Lung (tissue), 12 donors: ENCODE data around the gene SYP. TPM values are rescaled to one million over a fixed set of nuclear protein-coding genes. Genes with fewer than 3 reads are reported as not detected.

Source experiments
- ATAC-seq: fragments of 200-7000 bp; cut with Tn5 transposase; one replicate; pipeline ENCODE4 v1.9.1; 2020; ENCODE audit warnings: moderate number of reproducible peaks; ENCODE audit not compliant: insufficient read depth, low FRiP score
- DNase-seq, 3 donors: peaks; one replicate each; pipeline ENCODE4 v3.0.0-alpha.2; 2013 to 2017
- H3K27ac ChIP-seq, 2 donors: one replicate each; pipeline ENCODE4 v1.5.1; 2013; ENCODE audit warnings: mild to moderate bottlenecking in 2 of 2, moderate library complexity in 2 of 2, control low read depth in 1 of 2, inconsistent platforms in 1 of 2, low read depth in 1 of 2, low read length in 1 of 2
- H3K27me3 ChIP-seq, 3 donors: one replicate each; pipeline ENCODE4 v1.5.1; 2013; ENCODE audit warnings: low read length in 2 of 3; ENCODE audit not compliant: control insufficient read depth in 3 of 3, insufficient read depth in 3 of 3
- H3K36me3 ChIP-seq, 4 donors: one replicate each; pipeline ENCODE4 v1.5.1; 2013; ENCODE audit warnings: low read length in 4 of 4, mild to moderate bottlenecking in 1 of 4, moderate library complexity in 1 of 4; ENCODE audit not compliant: control insufficient read depth in 4 of 4, insufficient read depth in 4 of 4
- H3K4me1 ChIP-seq, 5 donors: one replicate each; pipeline ENCODE4 v1.5.1; 2013; ENCODE audit warnings: low read length in 5 of 5, mild to moderate bottlenecking in 2 of 5, moderate library complexity in 1 of 5; ENCODE audit not compliant: control insufficient read depth in 5 of 5, insufficient read depth in 5 of 5
- H3K4me3 ChIP-seq: one replicate; pipeline ENCODE4 v1.5.1; 2013; ENCODE audit warnings: mild to moderate bottlenecking, control low read depth, moderate library complexity
- H3K9ac ChIP-seq, 2 donors: one replicate each; pipeline ENCODE4 v1.5.1; 2013; ENCODE audit warnings: low read length in 2 of 2, control low read depth in 1 of 2; ENCODE audit not compliant: insufficient read depth in 1 of 2
- H3K9me3 ChIP-seq, 4 donors: one replicate each; pipeline ENCODE4 v1.5.1; 2013; ENCODE audit warnings: low read length in 3 of 4, mild to moderate bottlenecking in 1 of 4, moderate library complexity in 1 of 4; ENCODE audit not compliant: control insufficient read depth in 4 of 4, insufficient read depth in 3 of 4
- WGBS, 2 donors: extraction: QIAGEN DNeasy Blood & Tissue Kit; methylation state at CpG; one replicate each; pipeline ENCODE4 v1.1.7; 2013; 5-methylcytosine and 5-hydroxymethylcytosine counted together
- polyA plus RNA-seq, 2 donors: library from polyadenylated mRNA; stranded (reverse); fragments of 200-250 nt; gene quantifications; one replicate each; pipeline ENCODE4 v1.2.1, GENCODE V29; 2013
- total RNA-seq, 2 donors: library from RNA; depleted of rRNA in 1 of 2; stranded (reverse); fragments of >200 nt in 1 of 2; gene quantifications; one replicate each; pipeline ENCODE4 v1.2.1, GENCODE V29; 2014 to 2021
- TF ChIP-seq, protein P1 (sequence below): IDR thresholded peaks from 2 replicates; pipeline ENCODE4 v1.5.1; 2012; ENCODE audit warnings: mild to moderate bottlenecking; ENCODE audit errors: control extremely low read depth, extremely low read depth
- donor health status: control.
- donor health status: control.
- donor health status: Bipolar disorder and iron deficiency.
- donor health status: healthy.
- donor health status: DM: yes; HTN: yes; CAD: no.

The SYP gene
- total and polyA plus RNA-seq, 4 donors, result 3.2 to 5.6 (median 4.9) TPM

- no peak overlapping the region for H3K9ac ChIP-seq
- H3K27ac ChIP-seq, result no peak overlapping the region
- H3K4me1 ChIP-seq, result peaks cover 0 to 2% (median 0%) of the 10 kb centered on the region in 5 donors
- H3K9me3 ChIP-seq, result no peaks in the 10 kb centered on the region
- TF ChIP-seq, protein P1, sequence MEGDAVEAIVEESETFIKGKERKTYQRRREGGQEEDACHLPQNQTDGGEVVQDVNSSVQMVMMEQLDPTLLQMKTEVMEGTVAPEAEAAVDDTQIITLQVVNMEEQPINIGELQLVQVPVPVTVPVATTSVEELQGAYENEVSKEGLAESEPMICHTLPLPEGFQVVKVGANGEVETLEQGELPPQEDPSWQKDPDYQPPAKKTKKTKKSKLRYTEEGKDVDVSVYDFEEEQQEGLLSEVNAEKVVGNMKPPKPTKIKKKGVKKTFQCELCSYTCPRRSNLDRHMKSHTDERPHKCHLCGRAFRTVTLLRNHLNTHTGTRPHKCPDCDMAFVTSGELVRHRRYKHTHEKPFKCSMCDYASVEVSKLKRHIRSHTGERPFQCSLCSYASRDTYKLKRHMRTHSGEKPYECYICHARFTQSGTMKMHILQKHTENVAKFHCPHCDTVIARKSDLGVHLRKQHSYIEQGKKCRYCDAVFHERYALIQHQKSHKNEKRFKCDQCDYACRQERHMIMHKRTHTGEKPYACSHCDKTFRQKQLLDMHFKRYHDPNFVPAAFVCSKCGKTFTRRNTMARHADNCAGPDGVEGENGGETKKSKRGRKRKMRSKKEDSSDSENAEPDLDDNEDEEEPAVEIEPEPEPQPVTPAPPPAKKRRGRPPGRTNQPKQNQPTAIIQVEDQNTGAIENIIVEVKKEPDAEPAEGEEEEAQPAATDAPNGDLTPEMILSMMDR, result no peak
- H3K36me3 ChIP-seq, result no peaks in the 10 kb centered on the region
- no peak for ATAC-seq
- no peak overlapping the region for H3K4me3 ChIP-seq
- DNase-seq, result no peak
- WGBS, 2 donors, result 78 to 90% methylated on average over 11 to 13 of the region's 13 CpGs
- H3K27me3 ChIP-seq, result peaks cover 0 to 4% (median 0%) of the 10 kb centered on the region in 3 donors
Measured at GRCh38 chrX:49205443-49205842, 5.5 kb upstream of the SYP start.

- Histone ChIP-seq H3K27ac (no peak overlapping the region), H3K4me1 (peaks cover 0 to 3% (median 0%) of the 10 kb centered on the region in 5 donors), H3K36me3 (no peaks in the 10 kb centered on the region), H3K9ac (no peak overlapping the region), H3K4me3 (no peak overlapping the region), H3K9me3 (no peaks in the 10 kb centered on the region), H3K27me3 (no peaks in the 10 kb centered on the region)
- DNase-seq (no peak), ATAC-seq (no peak)
- WGBS, 2 donors, result 52 to 69% methylated on average over 3 to 4 of the region's 4 CpGs
- TF ChIP-seq, protein P1, result no peak
Measured at GRCh38 chrX:49204709-49205108, 4.7 kb upstream of the SYP start.

DNA sequence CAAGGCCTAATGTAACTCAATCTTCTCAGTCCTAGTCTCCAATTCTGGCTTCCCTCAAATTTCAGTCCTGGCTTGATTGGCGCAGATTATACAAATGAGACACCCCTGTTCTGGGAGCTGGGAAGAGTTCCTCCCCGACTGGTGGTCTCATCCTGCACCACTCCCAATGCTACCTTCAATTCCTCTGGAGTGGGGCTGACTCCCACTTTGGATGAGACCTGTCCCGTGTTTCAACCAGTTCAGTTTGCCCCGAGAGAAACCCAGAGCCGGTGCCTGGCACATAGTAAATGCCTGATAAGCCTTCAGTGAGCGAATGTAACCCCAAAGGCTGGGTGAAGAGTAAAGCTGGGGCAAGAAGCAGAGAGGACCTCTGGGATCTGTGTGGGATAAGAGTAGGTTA, 4.0 kb upstream of the SYP start:
- Histone ChIP-seq H3K27me3 (no peaks in the 10 kb centered on the region), H3K9me3 (no peaks in the 10 kb centered on the region), H3K4me3 (no peak overlapping the region), H3K27ac (no peak overlapping the region), H3K4me1 (peaks cover 0 to 4% (median 3%) of the 10 kb centered on the region in 5 donors), H3K9ac (no peak overlapping the region), H3K36me3 (no peaks in the 10 kb centered on the region)
- no peak for ATAC-seq
- 82 to 94% methylated on average over 6 of the region's 6 CpGs for WGBS, 2 donors
- DNase-seq, result no peak
- TF ChIP-seq, protein P1, result no peak

DNA sequence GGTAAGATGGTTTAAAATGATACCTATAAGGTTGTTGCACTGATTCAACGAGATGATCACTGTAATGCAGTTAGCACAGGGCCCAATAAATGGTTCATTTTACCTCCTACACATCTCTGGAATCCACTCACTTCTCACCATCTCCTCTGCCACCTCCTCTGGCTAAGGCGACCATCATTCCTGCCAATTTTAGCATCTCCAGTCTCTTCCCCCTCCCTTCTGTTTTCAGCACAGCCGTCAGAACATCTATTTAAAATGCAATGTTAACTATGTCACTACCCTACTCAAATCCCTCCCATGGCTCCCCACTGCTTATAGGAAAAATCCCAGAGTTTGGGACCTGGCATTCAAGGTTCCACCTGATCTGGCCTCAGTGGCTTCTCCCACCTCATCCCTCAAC, 3.5 kb upstream of the SYP start:
- no peak for DNase-seq
- WGBS, 2 donors, result 67 to 91% methylated on average over 3 of the region's 3 CpGs
- peaks cover 0 to 8% (median 3%) of the 10 kb centered on the region in 5 donors for H3K4me1 ChIP-seq
- no peak overlapping the region for H3K9ac ChIP-seq
- no peak overlapping the region for H3K4me3 ChIP-seq
- no peaks in the 10 kb centered on the region for H3K27me3 ChIP-seq
- TF ChIP-seq, protein P1, result no peak
- ATAC-seq, result no peak
- H3K36me3 ChIP-seq, result no peaks in the 10 kb centered on the region
- no peak overlapping the region for H3K27ac ChIP-seq
- no peaks in the 10 kb centered on the region for H3K9me3 ChIP-seq
